GM10248 (cell line): Measurements from ENCODE around the gene LTV1.
A peak's percentile ranks its signal among the peaks of the same experiment; 100 is the strongest.
"Not testable (repeated sequence)": the region's sequence is repeated elsewhere in the genome, so short reads cannot be mapped to it uniquely, and the experiment has no call there.

ENCODE experiments used
- CTCF ChIA-PET: fragments of 300-600 bp; sonication (Branson Sonifier 250); formaldehyde crosslinking; extraction: SDS; loops from one replicate; lab custom pipeline; 2021; ENCODE audit warnings: antibody characterized with exemption; lab: Yijun Ruan, JAX
- POLR2A ChIA-PET: fragments of 350-650 bp; sonication (Branson Sonifier 250); formaldehyde crosslinking; extraction: SDS; loops from one replicate; lab custom pipeline; 2020; ENCODE audit warnings: antibody characterized with exemption; lab: Yijun Ruan, JAX
- DNase-seq: peaks from one replicate; pipeline ENCODE4 v3.0.0; 2012; ENCODE audit errors: extremely low spot score
- CTCF ChIP-seq: IDR thresholded peaks from 2 replicates; pipeline ENCODE4 v1.5.1; 2012; ENCODE audit warnings: mild to moderate bottlenecking, low read depth; ENCODE audit errors: extremely low read depth, missing control alignments, control extremely low read depth

Gene LTV1, protein sequence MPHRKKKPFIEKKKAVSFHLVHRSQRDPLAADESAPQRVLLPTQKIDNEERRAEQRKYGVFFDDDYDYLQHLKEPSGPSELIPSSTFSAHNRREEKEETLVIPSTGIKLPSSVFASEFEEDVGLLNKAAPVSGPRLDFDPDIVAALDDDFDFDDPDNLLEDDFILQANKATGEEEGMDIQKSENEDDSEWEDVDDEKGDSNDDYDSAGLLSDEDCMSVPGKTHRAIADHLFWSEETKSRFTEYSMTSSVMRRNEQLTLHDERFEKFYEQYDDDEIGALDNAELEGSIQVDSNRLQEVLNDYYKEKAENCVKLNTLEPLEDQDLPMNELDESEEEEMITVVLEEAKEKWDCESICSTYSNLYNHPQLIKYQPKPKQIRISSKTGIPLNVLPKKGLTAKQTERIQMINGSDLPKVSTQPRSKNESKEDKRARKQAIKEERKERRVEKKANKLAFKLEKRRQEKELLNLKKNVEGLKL

DNA sequence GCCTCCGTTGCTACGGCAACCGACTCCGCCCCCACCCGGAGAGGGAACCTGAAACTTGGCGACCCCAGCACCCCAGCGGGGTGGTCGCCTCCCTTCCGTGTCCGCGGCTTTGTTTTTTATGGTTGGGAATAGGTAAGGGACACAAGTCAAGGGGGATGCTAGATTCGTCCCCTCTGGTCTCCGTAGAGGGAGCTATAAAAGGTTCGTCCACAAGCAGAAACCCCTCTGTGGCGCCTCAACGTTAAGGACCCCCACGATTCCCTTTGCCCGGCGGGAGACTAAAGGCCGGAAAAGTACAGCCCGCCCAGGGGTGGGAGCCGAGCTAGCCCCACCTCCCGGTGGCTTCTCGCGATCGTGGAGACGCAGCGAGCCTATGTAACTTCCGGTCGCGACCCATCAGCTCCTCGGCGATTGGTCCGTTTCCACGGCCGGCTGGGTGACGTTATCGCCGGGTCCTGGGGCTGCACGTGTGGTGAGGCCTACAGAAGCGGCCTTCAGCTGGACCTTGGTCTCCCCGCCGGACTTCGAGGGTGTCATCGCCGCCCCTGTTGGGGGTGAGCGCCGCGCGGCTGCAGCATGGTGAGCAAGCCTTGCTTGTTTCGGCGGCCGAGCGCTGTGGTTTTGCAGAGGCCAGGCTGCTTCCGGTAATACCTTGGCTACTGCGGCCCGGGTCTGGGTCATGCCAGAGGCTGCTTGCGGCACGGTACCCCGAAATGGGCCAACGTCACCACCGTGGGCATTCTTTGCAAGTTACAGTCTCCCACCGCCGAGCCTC is at the start of gene LTV1:
TSS of gene LTV1 (plus strand) at position 437 of the 775 bp plus-strand sequence. CDS start at position 577, 140 bp downstream.
- CTCF ChIA-PET: interaction anchor here (0.7 to 2.3 kb wide), 6 partner anchors 17 to 268 kb away, joined by 3 to 8 read pairs (median 4); no protein-coding TSS in a partner anchor
- TF ChIP-seq CTCF: no peak
- POLR2A ChIA-PET: interaction anchor here (0.9 to 1.0 kb wide), 2 partner anchors 216 to 329 kb away, joined by 3 read pairs; no protein-coding TSS in a partner anchor
- DNase-seq: peak; percentile 99

- POLR2A ChIA-PET, DNase-seq, CTCF ChIA-PET: not testable (repeated sequence)
Observed at GRCh38 chr6:143796551-143796950, 46.6 kb upstream of the LTV1 start.

GRCh38 chr6:143798487-143798886 is 44.7 kb upstream of the LTV1 start:
- DNase-seq, POLR2A ChIA-PET: not testable (repeated sequence)
- CTCF ChIA-PET: interaction anchor here (1.4 kb wide), 1 partner anchor 9 kb away, joined by 3 read pairs; no protein-coding TSS in a partner anchor

- CTCF ChIA-PET: no interaction called here
- POLR2A ChIA-PET: no interaction called here
- no peak for DNase-seq
- TF ChIP-seq CTCF: no peak
Observed at GRCh38 chr6:143802833-143803565, 40.1 kb upstream of the LTV1 start.

DNA sequence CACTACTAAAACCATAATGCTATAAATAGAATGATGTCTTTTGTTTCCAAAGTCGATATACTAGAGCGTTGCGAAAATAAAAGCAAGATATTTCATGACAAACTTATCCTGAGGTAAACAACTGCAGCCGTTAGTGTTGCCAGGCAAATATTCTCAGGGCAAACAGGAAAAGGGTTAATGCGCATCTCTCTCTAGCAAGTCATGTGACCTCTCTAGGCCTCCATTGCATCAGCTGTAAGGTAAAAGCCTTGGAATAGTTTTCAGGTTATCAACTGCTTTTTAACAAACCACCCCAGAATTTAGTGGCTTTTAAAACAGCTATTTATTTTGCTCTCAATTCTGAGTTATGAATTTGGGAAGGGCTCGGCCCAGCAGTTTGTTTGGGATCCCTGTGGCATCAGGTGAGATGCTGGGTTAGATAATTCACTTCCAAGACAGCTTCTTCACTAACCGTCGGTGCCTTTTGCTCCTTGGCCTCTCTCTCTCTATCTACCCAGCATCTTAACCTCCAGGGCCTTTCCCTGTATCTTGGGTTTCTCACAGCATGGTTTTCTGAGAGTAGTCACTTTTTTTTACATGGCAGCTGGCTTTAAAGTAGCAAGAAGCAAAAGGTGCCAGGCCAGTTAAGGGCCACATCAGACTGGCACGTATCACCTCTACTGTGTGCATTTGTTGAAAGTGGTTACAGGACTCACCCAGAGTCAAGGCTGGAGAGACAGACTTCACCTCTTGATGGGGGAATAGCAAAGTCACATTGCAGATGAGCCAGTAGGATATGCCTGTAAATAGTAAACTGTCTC is 39.2 kb upstream of the LTV1 start:
- ChIA-PET POLR2A (no interaction called here), CTCF (no interaction called here)
- TF ChIP-seq CTCF: no peak
- DNase-seq: no peak

GRCh38 chr6:143804835-143805239 is 38.3 kb upstream of the LTV1 start:
- no peak for DNase-seq
- POLR2A ChIA-PET: no interaction called here
- TF ChIP-seq CTCF: no peak
- CTCF ChIA-PET: no interaction called here
